Mucosa of stomach (tissue), 1 donor: ENCODE results near the gene ACOD1.

Experiments
- H3K27me3 ChIP-seq: one replicate; pipeline ENCODE4 v1.7.0; 2013; ENCODE audit warnings: mild to moderate bottlenecking, low read length; ENCODE audit not compliant: control insufficient read depth, insufficient read depth
- H3K36me3 ChIP-seq: one replicate; pipeline ENCODE4 v1.7.0; 2013; ENCODE audit warnings: low read length; ENCODE audit not compliant: control insufficient read depth, insufficient read depth
- H3K4me1 ChIP-seq: one replicate; pipeline ENCODE4 v1.7.0; 2013; ENCODE audit warnings: mild to moderate bottlenecking, low read length; ENCODE audit not compliant: control insufficient read depth, insufficient read depth
- H3K4me3 ChIP-seq: one replicate; pipeline ENCODE4 v1.7.0; 2013; ENCODE audit warnings: low read length
- H3K9ac ChIP-seq: one replicate; pipeline ENCODE4 v1.7.0; 2013; ENCODE audit warnings: mild to moderate bottlenecking, low read length, moderate library complexity
- H3K9me3 ChIP-seq: one replicate; pipeline ENCODE4 v1.7.0; 2013; ENCODE audit warnings: mild to moderate bottlenecking, low read length, moderate library complexity; ENCODE audit not compliant: control insufficient read depth
- donor health status: Pancreatic carcinoma.

The ACOD1 gene

GRCh38 chr13:76974618-76974975, 26.3 kb downstream of the ACOD1 start:
- H3K9ac ChIP-seq, result no peak overlapping the region
- no peaks in the 10 kb centered on the region for H3K4me1 ChIP-seq
- peaks cover 5% of the 10 kb centered on the region for H3K27me3 ChIP-seq
- no peaks in the 10 kb centered on the region for H3K9me3 ChIP-seq
- no peaks in the 10 kb centered on the region for H3K36me3 ChIP-seq
- H3K4me3 ChIP-seq, result no peak overlapping the region

- Histone ChIP-seq H3K27me3 (peaks cover 5% of the 10 kb centered on the region), H3K9ac (no peak overlapping the region), H3K4me3 (no peak overlapping the region), H3K9me3 (no peaks in the 10 kb centered on the region), H3K4me1 (no peaks in the 10 kb centered on the region), H3K36me3 (no peaks in the 10 kb centered on the region)
Measured at GRCh38 chr13:76975863-76976262, 27.6 kb downstream of the ACOD1 start.

GRCh38 chr13:76976490-76976889, 28.2 kb downstream of the ACOD1 start:
- H3K4me1 ChIP-seq, result no peaks in the 10 kb centered on the region
- H3K4me3 ChIP-seq, result no peak overlapping the region
- peaks cover 8% of the 10 kb centered on the region for H3K27me3 ChIP-seq
- H3K9ac ChIP-seq, result no peak overlapping the region
- H3K36me3 ChIP-seq, result no peaks in the 10 kb centered on the region
- no peaks in the 10 kb centered on the region for H3K9me3 ChIP-seq

GRCh38 chr13:76976929-76977328, 28.6 kb downstream of the ACOD1 start:
- Histone ChIP-seq H3K9me3 (no peaks in the 10 kb centered on the region), H3K36me3 (no peaks in the 10 kb centered on the region), H3K9ac (no peak overlapping the region), H3K27me3 (peaks cover 8% of the 10 kb centered on the region), H3K4me1 (no peaks in the 10 kb centered on the region), H3K4me3 (no peak overlapping the region)

- Histone ChIP-seq H3K4me3 (no peak overlapping the region), H3K9ac (no peak overlapping the region), H3K4me1 (no peaks in the 10 kb centered on the region), H3K36me3 (no peaks in the 10 kb centered on the region), H3K9me3 (no peaks in the 10 kb centered on the region), H3K27me3 (peaks cover 8% of the 10 kb centered on the region)
Measured at GRCh38 chr13:76980075-76980718, 31.9 kb downstream of the ACOD1 start.

- no peak overlapping the region for H3K4me3 ChIP-seq
- H3K9ac ChIP-seq, result no peak overlapping the region
- H3K27me3 ChIP-seq, result peaks cover 7% of the 10 kb centered on the region
- no peaks in the 10 kb centered on the region for H3K9me3 ChIP-seq
- no peaks in the 10 kb centered on the region for H3K36me3 ChIP-seq
- no peaks in the 10 kb centered on the region for H3K4me1 ChIP-seq
Measured at GRCh38 chr13:76982061-76982460, 33.8 kb downstream of the ACOD1 start.

GRCh38 chr13:76983676-76984075, 35.4 kb downstream of the ACOD1 start:
- H3K27me3 ChIP-seq, result peaks cover 3% of the 10 kb centered on the region
- H3K36me3 ChIP-seq, result no peaks in the 10 kb centered on the region
- H3K4me3 ChIP-seq, result no peak overlapping the region
- H3K9me3 ChIP-seq, result no peaks in the 10 kb centered on the region
- no peak overlapping the region for H3K9ac ChIP-seq
- H3K4me1 ChIP-seq, result no peaks in the 10 kb centered on the region

- Histone ChIP-seq H3K9me3 (no peaks in the 10 kb centered on the region), H3K27me3 (no peaks in the 10 kb centered on the region), H3K36me3 (no peaks in the 10 kb centered on the region), H3K4me3 (peak overlapping the region; percentile 75), H3K4me1 (peaks cover 11% of the 10 kb centered on the region), H3K9ac (peak overlapping the region; percentile 90)
Measured at GRCh38 chr13:76991432-76991795, 43.1 kb downstream of the ACOD1 start.

- Histone ChIP-seq H3K9me3 (no peaks in the 10 kb centered on the region), H3K27me3 (no peaks in the 10 kb centered on the region), H3K36me3 (no peaks in the 10 kb centered on the region), H3K4me1 (peaks cover 11% of the 10 kb centered on the region), H3K4me3 (peak within 1 kb of the TSS; percentile 75), H3K9ac (peak within 1 kb of the TSS; percentile 90)
Measured at GRCh38 chr13:76991796-76992547, 43.7 kb downstream of the ACOD1 start, which contains the start of gene CLN5. Gene CLN5, plus strand, starts transcription at chr13:76992081. Its CDS starts 18 bp downstream, at chr13:76992099.

- Histone ChIP-seq H3K4me3 (peak overlapping the region; percentile 75), H3K4me1 (peaks cover 11% of the 10 kb centered on the region), H3K9ac (peak overlapping the region; percentile 90), H3K36me3 (no peaks in the 10 kb centered on the region), H3K27me3 (no peaks in the 10 kb centered on the region), H3K9me3 (no peaks in the 10 kb centered on the region)
Measured at GRCh38 chr13:76992548-76993001, 44.3 kb downstream of the ACOD1 start.

- H3K27me3 ChIP-seq, result no peaks in the 10 kb centered on the region
- H3K36me3 ChIP-seq, result no peaks in the 10 kb centered on the region
- H3K4me3 ChIP-seq, result peak overlapping the region; percentile 75
- H3K9ac ChIP-seq, result peak overlapping the region; percentile 90
- peaks cover 11% of the 10 kb centered on the region for H3K4me1 ChIP-seq
- no peaks in the 10 kb centered on the region for H3K9me3 ChIP-seq
Measured at GRCh38 chr13:76993021-76993420, 44.7 kb downstream of the ACOD1 start.

GRCh38 chr13:76993473-76993872, 45.2 kb downstream of the ACOD1 start:
- H3K4me1 ChIP-seq, result peaks cover 11% of the 10 kb centered on the region
- H3K36me3 ChIP-seq, result no peaks in the 10 kb centered on the region
- no peak overlapping the region for H3K4me3 ChIP-seq
- no peaks in the 10 kb centered on the region for H3K27me3 ChIP-seq
- H3K9ac ChIP-seq, result peak overlapping the region; percentile 90
- no peaks in the 10 kb centered on the region for H3K9me3 ChIP-seq
